T-helper 17 cell (primary cell): ENCODE data around the gene KRT4. TPM values are rescaled to one million over a fixed set of nuclear protein-coding genes. Genes with fewer than 3 reads are reported as not detected.

Source experiments
- ATAC-seq: fragments of 150-1000 bp; cut with Tn5 transposase; 2 replicates; pipeline ENCODE4 v1.10.0; 2021; ENCODE audit warnings: mild to moderate bottlenecking, moderate library complexity
- DNase-seq, 3 donors: peaks; one replicate each; pipeline versions ENCODE4 v3.0.0 to v3.0.0-alpha.2; 2020 to 2021
- H3K9me3 ChIP-seq: one replicate; pipeline ENCODE4 v1.7.0; 2013; ENCODE audit warnings: low read length, mild to moderate bottlenecking; ENCODE audit not compliant: control insufficient read depth, poor library complexity, severe bottlenecking
- H3K27ac Mint-ChIP-seq: one replicate; pipeline ENCODE4 v1.8.0; 2022; ENCODE audit warnings: mild to moderate bottlenecking, moderate library complexity, mixed read lengths
- H3K27me3 Mint-ChIP-seq: one replicate; pipeline ENCODE4 v1.8.0; 2022; ENCODE audit warnings: mixed read lengths
- H3K36me3 Mint-ChIP-seq: one replicate; pipeline ENCODE4 v1.8.0; 2022; ENCODE audit warnings: low read depth, mixed read lengths
- H3K4me1 Mint-ChIP-seq: one replicate; pipeline ENCODE4 v1.8.0; 2022; ENCODE audit warnings: mild to moderate bottlenecking, mixed read lengths
- H3K4me3 Mint-ChIP-seq: one replicate; pipeline ENCODE4 v1.8.0; 2022; ENCODE audit warnings: mild to moderate bottlenecking, moderate library complexity, mixed read lengths
- total RNA-seq, 4 donors: library from RNA in 2 of 4; stranded (reverse) in 2 of 4; gene quantifications; one replicate each; pipeline ENCODE4 v1.2.3 and lab custom pipeline; 2022 to 2026

The KRT4 gene
- total RNA-seq, 2 donors from 2014 or later: not detected

- no peak overlapping the region for H3K27ac Mint-ChIP-seq
- H3K4me3 Mint-ChIP-seq: no peak overlapping the region
- no peaks in the 10 kb centered on the region for H3K4me1 Mint-ChIP-seq
- no peak for DNase-seq
- H3K9me3 ChIP-seq: no peaks in the 10 kb centered on the region
- peaks cover 5% of the 10 kb centered on the region for H3K36me3 Mint-ChIP-seq
- H3K27me3 Mint-ChIP-seq: peaks cover 60% of the 10 kb centered on the region
- no peak for ATAC-seq
These were observed 30.2 kb downstream of the KRT4 start for GRCh38 chr12:52783563-52784316.

GRCh38 chr12:52782502-52782901 lies 31.4 kb downstream of the KRT4 start:
- no peak for DNase-seq
- Mint-ChIP-seq H3K36me3 (peaks cover 5% of the 10 kb centered on the region), H3K27me3 (peaks cover 61% of the 10 kb centered on the region), H3K27ac (no peak overlapping the region), H3K4me1 (no peaks in the 10 kb centered on the region), H3K4me3 (no peak overlapping the region)
- no peaks in the 10 kb centered on the region for H3K9me3 ChIP-seq
- no peak for ATAC-seq

- ATAC-seq: no peak
- no peak overlapping the region for H3K4me3 Mint-ChIP-seq
- DNase-seq: no peak
- H3K36me3 Mint-ChIP-seq: peaks cover 5% of the 10 kb centered on the region
- H3K9me3 ChIP-seq: no peaks in the 10 kb centered on the region
- peaks cover 2% of the 10 kb centered on the region for H3K4me1 Mint-ChIP-seq
- H3K27ac Mint-ChIP-seq: no peak overlapping the region
- peaks cover 65% of the 10 kb centered on the region for H3K27me3 Mint-ChIP-seq
These were observed 32.4 kb downstream of the KRT4 start for GRCh38 chr12:52781399-52782082.

- H3K9me3 ChIP-seq: no peaks in the 10 kb centered on the region
- H3K36me3 Mint-ChIP-seq: peaks cover 3% of the 10 kb centered on the region
- no peak overlapping the region for H3K27ac Mint-ChIP-seq
- H3K27me3 Mint-ChIP-seq: peaks cover 67% of the 10 kb centered on the region
- no peak overlapping the region for H3K4me3 Mint-ChIP-seq
- ATAC-seq (no peak), DNase-seq (no peak)
- H3K4me1 Mint-ChIP-seq: peaks cover 2% of the 10 kb centered on the region
These were observed 34.0 kb downstream of the KRT4 start for GRCh38 chr12:52779914-52780313.

GRCh38 chr12:52778833-52779232 lies 35.1 kb downstream of the KRT4 start:
- Mint-ChIP-seq H3K27ac (no peak overlapping the region), H3K4me1 (peaks cover 2% of the 10 kb centered on the region), H3K36me3 (peaks cover under 1% of the 10 kb centered on the region), H3K4me3 (no peak overlapping the region), H3K27me3 (peaks cover 59% of the 10 kb centered on the region)
- no peaks in the 10 kb centered on the region for H3K9me3 ChIP-seq
- no peak for DNase-seq
- no peak for ATAC-seq

- no peaks in the 10 kb centered on the region for H3K36me3 Mint-ChIP-seq
- peaks cover 2% of the 10 kb centered on the region for H3K4me1 Mint-ChIP-seq
- H3K27me3 Mint-ChIP-seq: peaks cover 56% of the 10 kb centered on the region
These were observed 36.4 kb downstream of the KRT4 start for GRCh38 chr12:52777566-52777965.

GRCh38 chr12:52776913-52777395 lies 37.0 kb downstream of the KRT4 start, which contains the start of gene KRT76:
Gene KRT76 (minus strand): TSS chr12:52777345. CDS start chr12:52777291, 54 bp downstream.
- no peak within 1 kb of the TSS for H3K4me3 Mint-ChIP-seq
- peaks cover 2% of the 10 kb centered on the region for H3K4me1 Mint-ChIP-seq
- peaks cover 53% of the 10 kb centered on the region for H3K27me3 Mint-ChIP-seq
- no peak within 1 kb of the TSS for H3K27ac Mint-ChIP-seq
- H3K36me3 Mint-ChIP-seq: no peaks in the 10 kb centered on the region
- no peak for DNase-seq
- no peaks in the 10 kb centered on the region for H3K9me3 ChIP-seq
- ATAC-seq: no peak

More at GRCh38 chr12:52777566-52777965, 36.4 kb downstream of the KRT4 start:
- Mint-ChIP-seq H3K27ac (no peak overlapping the region), H3K4me3 (no peak overlapping the region)
- no peak for ATAC-seq
- H3K9me3 ChIP-seq: no peaks in the 10 kb centered on the region
- DNase-seq: no peak

- Mint-ChIP-seq H3K4me1 (peaks cover 2% of the 10 kb centered on the region), H3K27me3 (peaks cover 53% of the 10 kb centered on the region), H3K27ac (no peak overlapping the region), H3K36me3 (no peaks in the 10 kb centered on the region), H3K4me3 (no peak overlapping the region)
- ATAC-seq (no peak), DNase-seq (no peak)
- H3K9me3 ChIP-seq: no peaks in the 10 kb centered on the region
These were observed 37.5 kb downstream of the KRT4 start for GRCh38 chr12:52776435-52776834.

GRCh38 chr12:52774629-52775250 lies 39.2 kb downstream of the KRT4 start:
- ATAC-seq (no peak), DNase-seq (no peak)
- H3K27me3 Mint-ChIP-seq: peaks cover 53% of the 10 kb centered on the region
- no peaks in the 10 kb centered on the region for H3K36me3 Mint-ChIP-seq
- H3K4me3 Mint-ChIP-seq: no peak overlapping the region
- H3K27ac Mint-ChIP-seq: no peak overlapping the region
- H3K9me3 ChIP-seq: no peaks in the 10 kb centered on the region
- H3K4me1 Mint-ChIP-seq: peaks cover 2% of the 10 kb centered on the region

- H3K36me3 Mint-ChIP-seq: no peaks in the 10 kb centered on the region
- no peak overlapping the region for H3K27ac Mint-ChIP-seq
- H3K9me3 ChIP-seq: no peaks in the 10 kb centered on the region
- no peak for DNase-seq
- H3K4me1 Mint-ChIP-seq: peaks cover 2% of the 10 kb centered on the region
- peaks cover 43% of the 10 kb centered on the region for H3K27me3 Mint-ChIP-seq
- no peak overlapping the region for H3K4me3 Mint-ChIP-seq
- no peak for ATAC-seq
These were observed 41.1 kb downstream of the KRT4 start for GRCh38 chr12:52772772-52773171.

- H3K36me3 Mint-ChIP-seq: no peaks in the 10 kb centered on the region
- no peaks in the 10 kb centered on the region for H3K9me3 ChIP-seq
- H3K27ac Mint-ChIP-seq: no peak overlapping the region
- no peak for DNase-seq
- no peak for ATAC-seq
- peaks cover 43% of the 10 kb centered on the region for H3K27me3 Mint-ChIP-seq
- peaks cover 2% of the 10 kb centered on the region for H3K4me1 Mint-ChIP-seq
- H3K4me3 Mint-ChIP-seq: no peak overlapping the region
These were observed 41.7 kb downstream of the KRT4 start for GRCh38 chr12:52772188-52772587.

- H3K27ac Mint-ChIP-seq: no peak overlapping the region
- DNase-seq (no peak), ATAC-seq (no peak)
- no peaks in the 10 kb centered on the region for H3K9me3 ChIP-seq
- H3K36me3 Mint-ChIP-seq: no peaks in the 10 kb centered on the region
- H3K4me3 Mint-ChIP-seq: no peak overlapping the region
- H3K27me3 Mint-ChIP-seq: peaks cover 38% of the 10 kb centered on the region
- H3K4me1 Mint-ChIP-seq: no peaks in the 10 kb centered on the region
These were observed 42.4 kb downstream of the KRT4 start for GRCh38 chr12:52771505-52771904.

- Mint-ChIP-seq H3K27ac (no peak overlapping the region), H3K4me3 (no peak overlapping the region), H3K27me3 (peaks cover 38% of the 10 kb centered on the region), H3K36me3 (no peaks in the 10 kb centered on the region), H3K4me1 (no peaks in the 10 kb centered on the region)
- DNase-seq: no peak
- ATAC-seq: no peak
- no peaks in the 10 kb centered on the region for H3K9me3 ChIP-seq
These were observed 42.8 kb downstream of the KRT4 start for GRCh38 chr12:52771088-52771487.
